ENCODE measurements around the gene ZNF599.
A peak's percentile ranks its signal among the peaks of the same experiment; 100 is the strongest.
"Not testable (repeated sequence)": the region's sequence is repeated elsewhere in the genome, so short reads cannot be mapped to it uniquely, and the experiment has no call there.

ZNF599 gene

DNA sequence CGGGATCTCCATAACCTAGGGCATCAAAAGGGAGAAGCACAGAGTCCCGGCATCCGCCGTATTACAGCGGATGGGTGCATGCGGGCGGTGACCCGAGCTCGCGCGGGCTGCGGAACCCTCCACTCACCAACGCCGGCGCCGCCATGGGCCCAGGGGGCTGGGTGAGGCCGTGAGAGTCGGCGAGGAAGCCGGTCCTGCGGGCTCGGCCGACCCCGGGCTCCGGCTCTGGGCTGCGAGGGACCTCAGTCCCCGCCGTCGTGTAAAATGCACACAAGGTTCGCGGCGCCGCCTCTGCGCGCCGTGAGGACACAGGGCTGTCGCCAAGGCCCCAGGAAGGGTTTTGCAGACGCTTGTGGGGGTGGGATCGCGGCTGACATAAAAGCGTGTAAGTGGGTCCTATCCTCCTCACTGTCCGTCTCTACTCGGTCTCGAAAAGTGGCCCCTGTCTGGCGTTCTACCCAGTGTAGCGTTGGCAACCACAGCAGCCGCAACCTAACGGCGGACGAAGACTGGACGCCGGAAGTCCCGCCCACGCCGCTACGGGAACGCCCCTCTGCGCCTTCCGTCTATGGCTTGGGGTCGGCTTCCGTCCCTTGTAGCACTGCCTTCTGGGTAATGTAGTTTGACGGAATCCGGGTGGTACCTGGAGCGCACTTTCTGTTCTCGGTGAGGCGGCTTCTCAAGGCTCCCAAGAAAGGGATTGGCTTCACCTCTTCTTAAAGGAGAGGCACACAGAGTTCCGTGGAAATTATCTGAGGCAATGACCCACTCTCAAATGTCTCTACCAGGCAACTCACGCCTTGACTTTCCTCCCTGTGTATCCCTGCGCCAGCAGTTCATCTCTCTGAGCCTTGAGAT, at the start of gene ZNF599:
TSS of gene ZNF599 (minus strand) at position 519 of the 858 bp plus-strand sequence. CDS start at position 145, 374 bp downstream.
- Histone ChIP-seq H3K9me3 (ENCODE audit: control insufficient read depth in 5 of 5, low read length in 5 of 5) (peaks cover 0 to 4% (median 0%) of the 10 kb centered on the region in 5 donors), H3K9ac (ENCODE audit: low read length in 5 of 5) (peak within 1 kb of the TSS; percentile 76 to 95 (median 83)), H3K27me3 (ENCODE audit: control insufficient read depth in 5 of 5, insufficient read depth in 4 of 5, low read length in 5 of 5) (no peaks in the 10 kb centered on the region), H3K4me1 (ENCODE audit: control insufficient read depth in 5 of 5, insufficient read depth in 5 of 5, low read length in 5 of 5) (peaks cover 3 to 15% (median 14%) of the 10 kb centered on the region in 5 donors), H3K36me3 (ENCODE audit: control insufficient read depth in 5 of 5, insufficient read depth in 5 of 5, low read length in 5 of 5) (peaks cover 6 to 24% (median 16%) of the 10 kb centered on the region in 5 donors), H3K27ac (ENCODE audit: low read depth, low read length) (peak within 1 kb of the TSS; percentile 66), H3K4me3 (ENCODE audit: low read depth in 1 of 5, low read length in 5 of 5) (peak within 1 kb of the TSS; percentile 82 to 97 (median 89))

DNA sequence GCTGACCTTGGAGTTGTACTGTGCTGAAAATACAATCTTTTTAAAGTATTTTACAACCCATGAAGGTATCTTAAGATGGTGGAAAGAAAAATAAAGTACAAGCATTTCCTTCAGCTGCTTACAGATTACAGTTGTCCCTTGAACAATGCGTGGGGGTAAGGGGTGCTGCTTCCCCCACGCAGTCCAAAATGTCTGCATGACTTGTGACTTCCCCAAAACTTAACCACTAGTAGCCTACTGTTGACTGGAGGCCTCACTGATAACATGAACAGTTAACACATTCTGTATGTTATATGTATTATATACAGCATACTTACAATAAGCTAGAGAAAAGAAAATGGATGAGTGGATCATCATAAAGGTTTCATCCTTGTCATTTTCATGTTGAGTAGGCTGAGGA, 45.3 kb upstream of the ZNF599 start:
- H3K27ac ChIP-seq (ENCODE audit: low read depth, low read length): no peak overlapping the region
- H3K4me1 ChIP-seq (ENCODE audit: control insufficient read depth in 5 of 5, insufficient read depth in 5 of 5, low read length in 5 of 5): no peaks in the 10 kb centered on the region
- H3K9ac ChIP-seq (ENCODE audit: low read length in 5 of 5): no peak overlapping the region
- peaks cover 0 to 15% (median 0%) of the 10 kb centered on the region in 5 donors for H3K36me3 ChIP-seq (ENCODE audit: control insufficient read depth in 5 of 5, insufficient read depth in 5 of 5, low read length in 5 of 5)
- peaks cover 0 to 8% (median 0%) of the 10 kb centered on the region in 5 donors for H3K27me3 ChIP-seq (ENCODE audit: control insufficient read depth in 5 of 5, insufficient read depth in 4 of 5, low read length in 5 of 5)
- H3K4me3 ChIP-seq (ENCODE audit: low read depth in 1 of 5, low read length in 5 of 5): no peak overlapping the region
- H3K9me3 ChIP-seq (ENCODE audit: control insufficient read depth in 5 of 5, low read length in 5 of 5): no peaks in the 10 kb centered on the region

DNA sequence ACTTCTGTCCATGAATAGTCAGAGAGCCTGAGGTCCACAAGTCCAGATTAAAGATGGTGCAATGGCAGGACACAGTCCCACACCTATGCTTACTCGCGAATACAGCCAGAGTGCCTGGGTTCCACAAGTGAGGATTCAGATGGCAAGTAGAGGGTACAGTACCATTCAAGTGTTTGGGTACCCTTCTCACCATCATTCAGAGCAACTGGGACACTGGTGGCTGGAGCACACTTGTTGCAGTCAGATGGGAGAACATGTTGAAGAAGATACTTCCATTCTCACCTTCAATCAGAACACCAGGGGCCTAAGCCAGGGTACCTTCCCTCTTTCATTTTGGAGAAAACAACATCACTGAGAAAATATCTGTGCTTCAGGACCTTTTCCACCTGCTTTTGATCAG, 43.7 kb upstream of the ZNF599 start:
- Histone ChIP-seq H3K36me3 (ENCODE audit: control insufficient read depth in 5 of 5, insufficient read depth in 5 of 5, low read length in 5 of 5) (peaks cover 0 to 15% (median 0%) of the 10 kb centered on the region in 5 donors), H3K27me3 (ENCODE audit: control insufficient read depth in 5 of 5, insufficient read depth in 4 of 5, low read length in 5 of 5) (peaks cover 0 to 8% (median 0%) of the 10 kb centered on the region in 5 donors), H3K4me3 (ENCODE audit: low read depth in 1 of 5, low read length in 5 of 5) (no peak overlapping the region), H3K9ac (ENCODE audit: low read length in 5 of 5) (no peak overlapping the region), H3K27ac (ENCODE audit: low read depth, low read length) (no peak overlapping the region), H3K9me3 (ENCODE audit: control insufficient read depth in 5 of 5, low read length in 5 of 5) (no peaks in the 10 kb centered on the region), H3K4me1 (ENCODE audit: control insufficient read depth in 5 of 5, insufficient read depth in 5 of 5, low read length in 5 of 5) (no peaks in the 10 kb centered on the region)

DNA sequence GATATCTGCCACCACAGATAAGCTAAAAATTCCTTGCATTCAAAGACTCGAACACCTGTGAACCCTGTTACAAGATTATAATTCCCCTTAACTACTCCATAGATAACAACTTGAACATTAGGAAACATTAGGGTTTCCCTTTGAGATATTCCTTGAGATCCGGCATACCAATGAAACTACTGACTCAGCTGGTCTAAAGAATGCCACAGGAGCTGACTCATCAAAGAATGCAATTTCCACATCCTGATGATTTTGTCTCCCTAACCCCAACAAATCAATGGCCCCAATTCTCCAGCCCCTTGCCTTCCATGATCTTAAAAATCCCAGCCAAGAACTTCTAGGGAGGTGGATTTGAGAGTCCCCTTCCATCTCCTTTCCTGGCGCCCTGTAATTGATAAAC, 35.6 kb upstream of the ZNF599 start:
- H3K9ac ChIP-seq (ENCODE audit: low read length in 5 of 5): no peak overlapping the region
- H3K27me3 ChIP-seq (ENCODE audit: control insufficient read depth in 5 of 5, insufficient read depth in 4 of 5, low read length in 5 of 5): peaks cover 0 to 2% (median 0%) of the 10 kb centered on the region in 5 donors

DNA sequence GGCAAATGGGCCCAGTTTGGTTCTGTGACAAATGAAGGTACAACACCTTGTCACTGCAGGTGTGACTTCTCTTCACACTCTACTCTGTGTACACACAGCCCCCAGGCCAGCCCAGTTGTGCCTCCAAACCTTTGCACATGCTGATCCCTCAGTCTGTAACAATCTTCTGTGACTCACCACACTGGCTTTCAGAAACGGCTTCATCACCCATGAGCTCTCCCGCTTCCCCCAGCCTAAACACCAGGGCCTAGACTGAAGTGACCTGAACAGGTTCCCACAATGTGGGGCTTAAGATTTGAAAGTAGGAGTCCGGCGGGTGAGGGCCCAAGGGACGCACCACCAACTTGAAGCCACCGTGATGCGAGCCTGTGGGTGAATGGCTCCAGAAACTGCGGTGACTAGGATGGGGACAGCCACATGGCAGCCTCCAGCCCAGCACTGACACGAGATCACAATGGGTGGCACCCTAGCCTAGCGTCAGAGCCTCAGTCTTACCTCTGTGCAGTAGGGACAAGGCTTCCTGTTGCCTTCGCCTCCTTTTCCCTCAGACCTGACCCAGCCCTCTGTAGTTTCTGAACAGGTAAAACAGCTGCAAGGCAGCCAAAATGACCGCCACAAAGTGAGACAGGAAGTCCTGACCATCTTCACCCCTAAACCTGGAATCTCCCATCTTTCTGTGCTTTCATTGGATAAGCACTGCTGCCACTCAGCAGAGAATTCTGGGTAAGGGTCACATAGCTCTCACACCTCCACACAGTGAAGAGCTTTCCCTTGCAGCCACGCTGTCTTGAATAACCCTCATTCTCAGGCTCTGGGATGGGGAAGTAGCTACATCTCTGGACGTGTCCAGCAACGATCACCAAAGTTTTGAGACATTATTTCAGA, 34.2 kb upstream of the ZNF599 start:
- Histone ChIP-seq H3K4me1 (ENCODE audit: control insufficient read depth in 5 of 5, insufficient read depth in 5 of 5, low read length in 5 of 5) (no peaks in the 10 kb centered on the region), H3K9me3 (ENCODE audit: control insufficient read depth in 5 of 5, low read length in 5 of 5) (peaks cover 2 to 19% (median 17%) of the 10 kb centered on the region in 5 donors), H3K4me3 (ENCODE audit: low read depth in 1 of 5, low read length in 5 of 5) (no peak overlapping the region), H3K9ac (ENCODE audit: low read length in 5 of 5) (no peak overlapping the region), H3K27ac (ENCODE audit: low read depth, low read length) (no peak overlapping the region), H3K36me3 (ENCODE audit: control insufficient read depth in 5 of 5, insufficient read depth in 5 of 5, low read length in 5 of 5) (no peaks in the 10 kb centered on the region), H3K27me3 (ENCODE audit: control insufficient read depth in 5 of 5, insufficient read depth in 4 of 5, low read length in 5 of 5) (peaks cover 0 to 2% (median 0%) of the 10 kb centered on the region in 5 donors)

More for the DNA sequence above, 35.6 kb upstream of the ZNF599 start:
- H3K4me1 ChIP-seq (ENCODE audit: control insufficient read depth in 5 of 5, insufficient read depth in 5 of 5, low read length in 5 of 5): no peaks in the 10 kb centered on the region
- H3K36me3 ChIP-seq (ENCODE audit: control insufficient read depth in 5 of 5, insufficient read depth in 5 of 5, low read length in 5 of 5): no peaks in the 10 kb centered on the region
- no peak overlapping the region for H3K4me3 ChIP-seq (ENCODE audit: low read depth in 1 of 5, low read length in 5 of 5)
- H3K9me3 ChIP-seq (ENCODE audit: control insufficient read depth in 5 of 5, low read length in 5 of 5): peaks cover 2 to 19% (median 14%) of the 10 kb centered on the region in 5 donors
- H3K27ac ChIP-seq (ENCODE audit: low read depth, low read length): no peak overlapping the region

DNA sequence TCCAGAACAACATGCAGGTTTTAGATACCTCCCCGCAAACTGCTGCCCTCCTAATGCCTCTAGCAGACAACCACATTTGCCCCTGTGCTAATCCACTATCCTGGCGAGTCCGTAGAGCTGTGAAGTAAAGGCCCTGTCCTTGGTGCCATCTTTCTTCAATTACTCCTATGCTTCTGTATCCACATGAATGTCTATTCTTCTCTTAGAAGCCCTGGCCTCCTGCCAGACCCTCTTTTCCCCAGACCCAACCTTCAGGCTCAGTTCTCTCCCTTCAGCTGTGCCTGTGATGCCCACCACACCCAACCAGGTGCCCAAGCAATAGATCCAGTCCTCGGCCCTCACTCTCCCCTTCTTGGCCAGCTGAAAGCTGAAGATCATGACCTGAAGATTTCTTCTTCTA, 31.1 kb upstream of the ZNF599 start:
- Histone ChIP-seq H3K9me3 (ENCODE audit: control insufficient read depth in 5 of 5, low read length in 5 of 5) (peaks cover 2 to 24% (median 16%) of the 10 kb centered on the region in 5 donors), H3K9ac (ENCODE audit: low read length in 5 of 5) (no peak overlapping the region), H3K27me3 (ENCODE audit: control insufficient read depth in 5 of 5, insufficient read depth in 4 of 5, low read length in 5 of 5) (peaks cover 0 to 2% (median 0%) of the 10 kb centered on the region in 5 donors), H3K4me1 (ENCODE audit: control insufficient read depth in 5 of 5, insufficient read depth in 5 of 5, low read length in 5 of 5) (no peaks in the 10 kb centered on the region), H3K27ac (ENCODE audit: low read depth, low read length) (no peak overlapping the region), H3K36me3 (ENCODE audit: control insufficient read depth in 5 of 5, insufficient read depth in 5 of 5, low read length in 5 of 5) (no peaks in the 10 kb centered on the region), H3K4me3 (ENCODE audit: low read depth in 1 of 5, low read length in 5 of 5) (no peak overlapping the region)

DNA sequence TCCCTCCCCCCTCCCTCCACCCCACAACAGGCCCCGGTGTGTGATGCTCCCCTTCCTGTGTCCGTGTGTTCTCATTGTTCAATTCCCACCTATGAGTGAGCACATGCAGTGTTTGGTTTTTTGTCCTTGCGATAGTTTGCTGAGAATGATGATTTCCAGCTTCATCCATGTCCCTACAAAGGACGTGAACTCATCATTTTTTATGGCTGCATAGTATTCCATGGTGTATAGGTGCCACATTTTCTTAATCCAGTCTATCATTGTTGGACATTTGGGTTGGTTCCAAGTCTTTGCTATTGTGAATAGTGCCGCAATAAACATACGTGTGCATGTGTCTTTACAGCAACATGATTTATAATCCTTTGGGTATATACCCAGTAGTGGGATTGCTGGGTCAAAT, 23.9 kb upstream of the ZNF599 start:
- not testable (repeated sequence) for H3K36me3 ChIP-seq (ENCODE audit: control insufficient read depth in 5 of 5, insufficient read depth in 5 of 5, low read length in 5 of 5); H3K4me1 ChIP-seq (ENCODE audit: control insufficient read depth in 5 of 5, insufficient read depth in 5 of 5, low read length in 5 of 5); H3K27me3 ChIP-seq (ENCODE audit: control insufficient read depth in 5 of 5, insufficient read depth in 4 of 5, low read length in 5 of 5)

DNA sequence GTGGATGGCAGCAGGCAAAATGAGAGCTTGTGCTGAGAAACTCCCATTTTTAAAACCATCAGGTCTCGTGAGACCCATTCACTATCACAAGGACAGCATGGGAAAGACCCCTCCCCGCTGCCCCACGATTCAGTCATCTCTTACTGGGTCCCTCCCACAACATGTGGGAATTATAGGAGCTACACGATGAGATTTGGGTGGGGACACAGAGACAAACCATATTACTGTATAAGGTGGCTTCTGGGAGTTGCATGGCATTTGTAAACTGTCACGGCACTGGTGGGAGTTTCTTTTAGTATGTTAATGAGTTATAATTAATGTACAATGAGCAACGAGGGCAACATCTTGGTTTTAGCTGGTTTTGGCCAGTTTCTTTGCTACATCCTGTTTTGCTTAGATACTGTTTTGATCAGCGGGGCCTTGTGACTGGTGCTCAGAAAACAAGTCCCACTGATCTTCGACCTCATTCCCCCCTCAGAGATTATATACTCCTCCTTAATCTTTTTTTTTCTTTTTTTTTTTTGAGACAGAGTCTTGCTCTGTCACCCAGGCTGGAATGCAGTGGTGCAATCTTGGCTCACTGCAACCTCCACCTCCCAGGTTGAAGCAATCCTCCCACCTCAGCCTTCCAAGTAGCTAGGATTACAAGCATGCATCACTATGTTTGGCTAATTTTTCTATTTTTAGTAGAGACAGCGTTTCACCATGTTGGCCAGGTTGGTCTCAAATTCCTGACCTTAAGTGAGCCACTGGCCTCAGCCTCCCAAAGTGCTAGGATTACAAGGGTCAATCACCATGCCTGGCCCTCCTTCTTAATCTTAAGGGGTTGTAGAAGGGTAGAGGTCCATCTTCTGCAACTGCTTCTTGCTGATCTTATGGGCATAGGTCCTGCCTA, 21.3 kb upstream of the ZNF599 start:
- Histone ChIP-seq H3K9ac (ENCODE audit: low read length in 5 of 5) (no peak overlapping the region), H3K4me1 (ENCODE audit: control insufficient read depth in 5 of 5, insufficient read depth in 5 of 5, low read length in 5 of 5) (peaks cover 0 to 2% (median 0%) of the 10 kb centered on the region in 5 donors), H3K36me3 (ENCODE audit: control insufficient read depth in 5 of 5, insufficient read depth in 5 of 5, low read length in 5 of 5) (no peaks in the 10 kb centered on the region), H3K9me3 (ENCODE audit: control insufficient read depth in 5 of 5, low read length in 5 of 5) (peaks cover 0 to 5% (median 3%) of the 10 kb centered on the region in 5 donors), H3K4me3 (ENCODE audit: low read depth in 1 of 5, low read length in 5 of 5) (no peak overlapping the region), H3K27me3 (ENCODE audit: control insufficient read depth in 5 of 5, insufficient read depth in 4 of 5, low read length in 5 of 5) (no peaks in the 10 kb centered on the region), H3K27ac (ENCODE audit: low read depth, low read length) (no peak overlapping the region)

More for the DNA sequence above, 23.9 kb upstream of the ZNF599 start:
- not testable (repeated sequence) for H3K27ac ChIP-seq (ENCODE audit: low read depth, low read length); H3K4me3 ChIP-seq (ENCODE audit: low read depth in 1 of 5, low read length in 5 of 5); H3K9ac ChIP-seq (ENCODE audit: low read length in 5 of 5)
- H3K9me3 ChIP-seq (ENCODE audit: control insufficient read depth in 5 of 5, low read length in 5 of 5): peaks cover 0 to 14% (median 10%) of the 10 kb centered on the region in 5 donors

DNA sequence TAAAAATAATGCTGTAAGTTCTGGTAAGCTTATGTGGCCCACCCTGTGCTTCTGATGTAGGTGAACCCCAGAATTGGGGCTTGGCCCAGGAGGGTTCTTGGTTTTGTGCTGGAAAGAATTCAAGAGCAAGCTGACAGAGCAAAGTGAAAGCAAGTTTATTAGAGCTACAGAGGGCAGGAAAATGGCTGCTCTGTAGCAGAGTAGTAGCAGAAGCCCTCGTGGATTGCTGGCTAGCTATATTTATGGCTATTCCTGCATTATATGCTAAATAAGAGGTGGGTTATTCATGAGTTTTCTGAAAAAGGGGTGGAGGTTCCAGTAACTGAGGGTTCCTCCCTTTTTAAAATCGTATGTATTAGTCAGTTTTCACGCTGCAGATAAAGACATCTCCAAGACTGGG, 20.6 kb upstream of the ZNF599 start:
- H3K36me3 ChIP-seq (ENCODE audit: control insufficient read depth in 5 of 5, insufficient read depth in 5 of 5, low read length in 5 of 5): no peaks in the 10 kb centered on the region
- peaks cover 0 to 5% (median 4%) of the 10 kb centered on the region in 5 donors for H3K9me3 ChIP-seq (ENCODE audit: control insufficient read depth in 5 of 5, low read length in 5 of 5)
- H3K27ac ChIP-seq (ENCODE audit: low read depth, low read length): no peak overlapping the region
- H3K27me3 ChIP-seq (ENCODE audit: control insufficient read depth in 5 of 5, insufficient read depth in 4 of 5, low read length in 5 of 5): no peaks in the 10 kb centered on the region
- no peak overlapping the region for H3K9ac ChIP-seq (ENCODE audit: low read length in 5 of 5)
- H3K4me1 ChIP-seq (ENCODE audit: control insufficient read depth in 5 of 5, insufficient read depth in 5 of 5, low read length in 5 of 5): peaks cover 0 to 2% (median 0%) of the 10 kb centered on the region in 5 donors
- H3K4me3 ChIP-seq (ENCODE audit: low read depth in 1 of 5, low read length in 5 of 5): no peak overlapping the region

Data from subcutaneous abdominal adipose tissue (tissue), 5 donors.